Measurements from ENCODE around the gene CDC27.

GRCh38 chr17:47189732-47190237 lies 690 bp upstream of the CDC27 start:
- TF ChIP-seq CTCF (IDR thresholded peaks at IDR 0.05) (no peak), EP300 (IDR thresholded peaks at IDR 0.05; ENCODE audit: low read depth) (no peak), POLR2A (IDR thresholded peaks at IDR 0.05) (no peak)

All from transverse colon (tissue), 3 donors.